Measurements from ENCODE around the gene NHSL2. TPM values are rescaled to one million over a fixed set of nuclear protein-coding genes. Genes with fewer than 3 reads are reported as not detected.
"Not testable (repeated sequence)": the region's sequence is repeated elsewhere in the genome, so short reads cannot be mapped to it uniquely, and the experiment has no call there.

Gene NHSL2
- total RNA-seq, 1 experiment from 2014 or later, result 0.58 TPM

DNA sequence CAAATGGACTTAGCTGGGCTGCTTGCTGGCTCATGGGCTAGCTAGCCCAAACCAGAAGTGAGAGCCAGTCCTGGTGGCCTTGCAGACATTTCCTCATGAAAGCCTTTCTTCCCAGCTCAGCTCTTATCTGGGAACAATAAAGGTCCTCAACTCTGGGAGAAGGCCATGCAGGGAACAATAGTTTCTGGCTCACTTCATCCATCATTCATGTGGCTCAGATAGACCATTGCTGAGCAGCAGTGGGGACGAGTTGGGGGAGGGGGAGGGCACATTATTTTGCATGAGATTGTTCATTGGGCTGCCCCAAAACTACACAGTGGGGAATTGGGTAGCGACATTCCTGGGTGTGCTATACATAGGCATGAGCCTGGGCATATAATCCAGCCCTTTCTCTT lies 47.6 kb downstream of the NHSL2 start:
- no peaks in the 10 kb centered on the region for H3K27me3 ChIP-seq (replicated peaks; ENCODE audit: insufficient read depth, low read depth, low read length, poor library complexity)
- H3K9me3 ChIP-seq (ENCODE audit: low read depth, low read length, poor library complexity, severe bottlenecking), result no peaks in the 10 kb centered on the region
- ChIA-PET CTCF (no interaction called here), POLR2A (ENCODE audit: low non-redundant PET) (no interaction called here)
- no peak overlapping the region for H3K4me3 ChIP-seq (ENCODE audit: low read depth, low read length, poor library complexity, severe bottlenecking)
- TF ChIP-seq, protein P1, sequence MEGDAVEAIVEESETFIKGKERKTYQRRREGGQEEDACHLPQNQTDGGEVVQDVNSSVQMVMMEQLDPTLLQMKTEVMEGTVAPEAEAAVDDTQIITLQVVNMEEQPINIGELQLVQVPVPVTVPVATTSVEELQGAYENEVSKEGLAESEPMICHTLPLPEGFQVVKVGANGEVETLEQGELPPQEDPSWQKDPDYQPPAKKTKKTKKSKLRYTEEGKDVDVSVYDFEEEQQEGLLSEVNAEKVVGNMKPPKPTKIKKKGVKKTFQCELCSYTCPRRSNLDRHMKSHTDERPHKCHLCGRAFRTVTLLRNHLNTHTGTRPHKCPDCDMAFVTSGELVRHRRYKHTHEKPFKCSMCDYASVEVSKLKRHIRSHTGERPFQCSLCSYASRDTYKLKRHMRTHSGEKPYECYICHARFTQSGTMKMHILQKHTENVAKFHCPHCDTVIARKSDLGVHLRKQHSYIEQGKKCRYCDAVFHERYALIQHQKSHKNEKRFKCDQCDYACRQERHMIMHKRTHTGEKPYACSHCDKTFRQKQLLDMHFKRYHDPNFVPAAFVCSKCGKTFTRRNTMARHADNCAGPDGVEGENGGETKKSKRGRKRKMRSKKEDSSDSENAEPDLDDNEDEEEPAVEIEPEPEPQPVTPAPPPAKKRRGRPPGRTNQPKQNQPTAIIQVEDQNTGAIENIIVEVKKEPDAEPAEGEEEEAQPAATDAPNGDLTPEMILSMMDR (conservative IDR thresholded peaks at IDR 0.05; ENCODE audit: low read depth, low read length), result no peak
- TF ChIP-seq EZH2 (IDR thresholded peaks at IDR 0.05; ENCODE audit: borderline replicate concordance, low read depth, low read length, poor library complexity, severe bottlenecking), result no peak
- BruUV-seq (replicated peaks), result no TSS peak
- no peak for DNase-seq (ENCODE audit: low spot score)
- intact Hi-C loops (cut with micrococcal nuclease; ENCODE audit: unreplicated experiment), result no loop called here
- H3K36me3 ChIP-seq (ENCODE audit: insufficient read depth, low read length, poor library complexity, severe bottlenecking), result no peaks in the 10 kb centered on the region
- H3K27ac ChIP-seq (ENCODE audit: low read depth, low read length, poor library complexity, severe bottlenecking), result no peak overlapping the region
- no peaks in the 10 kb centered on the region for H3K4me1 ChIP-seq (ENCODE audit: insufficient read depth, low read length, poor library complexity, severe bottlenecking)

DNA sequence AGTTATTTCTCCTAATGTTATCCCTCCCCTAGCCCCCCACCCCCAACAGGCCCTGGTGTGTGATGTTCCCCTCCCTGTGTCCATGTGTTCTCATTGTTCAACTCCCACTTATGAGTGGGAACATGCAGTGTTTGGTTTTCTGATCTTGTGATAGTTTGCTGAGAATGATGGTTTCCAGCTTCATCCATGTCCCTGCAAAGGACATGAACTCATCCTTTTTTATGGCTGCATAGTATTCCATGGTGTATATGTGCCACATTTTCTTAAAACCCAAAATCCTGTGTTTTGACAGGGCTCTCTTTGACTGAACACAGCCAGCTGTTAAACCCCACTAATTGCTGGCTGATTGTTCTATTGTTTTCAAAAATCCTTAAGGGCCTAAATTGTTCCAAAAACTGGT lies 53.5 kb downstream of the NHSL2 start:
- BruUV-seq (replicated peaks); H3K4me1 ChIP-seq (ENCODE audit: insufficient read depth, low read length, poor library complexity, severe bottlenecking); H3K27me3 ChIP-seq (replicated peaks; ENCODE audit: insufficient read depth, low read depth, low read length, poor library complexity); H3K4me3 ChIP-seq (ENCODE audit: low read depth, low read length, poor library complexity, severe bottlenecking); POLR2A ChIA-PET (ENCODE audit: low non-redundant PET); H3K9me3 ChIP-seq (ENCODE audit: low read depth, low read length, poor library complexity, severe bottlenecking); H3K36me3 ChIP-seq (ENCODE audit: insufficient read depth, low read length, poor library complexity, severe bottlenecking); DNase-seq (ENCODE audit: low spot score); H3K27ac ChIP-seq (ENCODE audit: low read depth, low read length, poor library complexity, severe bottlenecking); intact Hi-C loops (cut with micrococcal nuclease; ENCODE audit: unreplicated experiment); CTCF ChIA-PET: not testable (repeated sequence)

DNA sequence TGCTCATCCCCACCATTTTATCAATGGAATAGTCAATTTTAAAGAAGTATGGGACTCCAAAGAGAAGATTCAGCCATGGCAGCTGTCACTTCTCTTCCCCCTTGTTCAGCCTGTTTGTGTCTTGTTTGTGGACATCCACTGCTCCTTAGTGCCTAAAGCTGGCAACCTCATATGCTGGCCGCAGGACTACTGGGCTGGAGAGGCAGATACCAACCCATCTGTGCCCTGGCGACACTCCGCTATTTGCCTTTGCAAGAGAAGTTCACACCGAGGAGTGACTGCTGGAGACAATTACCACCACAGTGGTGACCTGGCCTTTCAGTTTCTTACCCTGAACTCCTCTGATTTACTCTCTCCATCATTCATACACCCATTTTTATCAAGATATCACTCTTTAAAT lies 64.3 kb downstream of the NHSL2 start:
- POLR2A ChIA-PET (ENCODE audit: low non-redundant PET), result no interaction called here
- no peak overlapping the region for H3K4me3 ChIP-seq (ENCODE audit: low read depth, low read length, poor library complexity, severe bottlenecking)
- no peak overlapping the region for H3K27ac ChIP-seq (ENCODE audit: low read depth, low read length, poor library complexity, severe bottlenecking)
- no TSS peak for BruUV-seq (replicated peaks)
- CTCF ChIA-PET, result no interaction called here
- intact Hi-C loops (cut with micrococcal nuclease; ENCODE audit: unreplicated experiment), result no loop called here
- no peaks in the 10 kb centered on the region for H3K36me3 ChIP-seq (ENCODE audit: insufficient read depth, low read length, poor library complexity, severe bottlenecking)
- H3K9me3 ChIP-seq (ENCODE audit: low read depth, low read length, poor library complexity, severe bottlenecking), result no peaks in the 10 kb centered on the region
- no peak for DNase-seq (ENCODE audit: low spot score)
- no peaks in the 10 kb centered on the region for H3K27me3 ChIP-seq (replicated peaks; ENCODE audit: insufficient read depth, low read depth, low read length, poor library complexity)
- no peaks in the 10 kb centered on the region for H3K4me1 ChIP-seq (ENCODE audit: insufficient read depth, low read length, poor library complexity, severe bottlenecking)
- no peak for TF ChIP-seq EZH2 (IDR thresholded peaks at IDR 0.05; ENCODE audit: borderline replicate concordance, low read depth, low read length, poor library complexity, severe bottlenecking)
- TF ChIP-seq, protein P1 (conservative IDR thresholded peaks at IDR 0.05; ENCODE audit: low read depth, low read length), result no peak

DNA sequence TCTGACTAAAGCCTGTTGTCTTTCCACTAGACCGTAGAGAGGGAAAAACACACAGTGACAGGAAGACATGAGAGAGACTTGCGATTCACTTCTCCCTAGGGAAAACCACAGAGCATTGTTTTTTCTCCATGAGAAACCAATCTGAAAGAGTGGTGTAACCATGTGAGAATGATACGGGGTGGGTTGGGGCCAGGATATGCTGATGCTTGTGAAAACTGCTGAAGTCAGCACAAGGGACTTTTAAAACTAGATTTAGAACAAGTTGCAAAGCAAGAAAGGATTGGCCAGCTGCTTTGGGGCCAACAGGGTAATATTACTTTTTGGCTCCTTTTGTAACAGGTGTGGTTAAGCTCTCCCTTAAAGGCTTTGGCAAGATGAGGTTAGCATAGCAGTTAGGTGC lies 66.1 kb downstream of the NHSL2 start:
- Histone ChIP-seq H3K9me3 (ENCODE audit: low read depth, low read length, poor library complexity, severe bottlenecking) (no peaks in the 10 kb centered on the region), H3K27me3 (replicated peaks; ENCODE audit: insufficient read depth, low read depth, low read length, poor library complexity) (no peaks in the 10 kb centered on the region), H3K4me1 (ENCODE audit: insufficient read depth, low read length, poor library complexity, severe bottlenecking) (no peaks in the 10 kb centered on the region), H3K36me3 (ENCODE audit: insufficient read depth, low read length, poor library complexity, severe bottlenecking) (no peaks in the 10 kb centered on the region), H3K27ac (ENCODE audit: low read depth, low read length, poor library complexity, severe bottlenecking) (no peak overlapping the region), H3K4me3 (ENCODE audit: low read depth, low read length, poor library complexity, severe bottlenecking) (no peak overlapping the region)
- DNase-seq (ENCODE audit: low spot score), result peak; percentile 29
- no TSS peak for BruUV-seq (replicated peaks)
- ChIA-PET POLR2A (ENCODE audit: low non-redundant PET) (no interaction called here), CTCF (no interaction called here)
- intact Hi-C loops (cut with micrococcal nuclease; ENCODE audit: unreplicated experiment), result no loop called here
- TF ChIP-seq, protein P1 (conservative IDR thresholded peaks at IDR 0.05; ENCODE audit: low read depth, low read length), result no peak
- TF ChIP-seq EZH2 (IDR thresholded peaks at IDR 0.05; ENCODE audit: borderline replicate concordance, low read depth, low read length, poor library complexity, severe bottlenecking), result no peak

Measured in A673 (cell line).